KMS-11 (cell line): Measurements from ENCODE around the gene FOXO3B.
"Not testable (repeated sequence)": the region's sequence is repeated elsewhere in the genome, so short reads cannot be mapped to it uniquely, and the experiment has no call there.

ENCODE experiments used
- H2AFZ ChIP-seq: fragments of 200-600 bp; sonication (generic); 2 replicates; pipeline ENCODE4 v1.6.1; 2016; ENCODE audit warnings: antibody characterized with exemption, mixed run types, low read depth
- H3K27ac ChIP-seq: fragments of 200-600 bp; sonication (generic); 2 replicates; pipeline ENCODE4 v1.6.1; 2016; ENCODE audit warnings: mild to moderate bottlenecking, mixed run types
- H3K27me3 ChIP-seq: fragments of 200-600 bp; sonication (generic); 2 replicates; pipeline ENCODE4 v1.6.1; 2017; ENCODE audit warnings: mild to moderate bottlenecking, low read depth, mixed run types, moderate library complexity; ENCODE audit not compliant: insufficient read depth
- H3K36me3 ChIP-seq: fragments of 200-600 bp; sonication (generic); 2 replicates; pipeline ENCODE4 v1.6.1; 2017; ENCODE audit warnings: mild to moderate bottlenecking, mixed run types; ENCODE audit not compliant: insufficient read depth
- H3K4me1 ChIP-seq: fragments of 200-600 bp; sonication (generic); 2 replicates; pipeline ENCODE4 v1.6.1; 2016; ENCODE audit warnings: mild to moderate bottlenecking, low read depth, mixed run types; ENCODE audit not compliant: poor library complexity, severe bottlenecking
- H3K4me2 ChIP-seq: fragments of 200-600 bp; sonication (generic); 2 replicates; pipeline ENCODE4 v1.7.0; 2016; ENCODE audit warnings: mild to moderate bottlenecking, mixed run types
- H3K4me3 ChIP-seq: fragments of 200-600 bp; sonication (generic); IDR thresholded peaks from 2 replicates; pipeline ENCODE4 v1.6.1; 2017; ENCODE audit warnings: low read depth, low read length, mixed read lengths; ENCODE audit not compliant: insufficient read depth
- H3K79me2 ChIP-seq: fragments of 200-600 bp; sonication (generic); 2 replicates; pipeline ENCODE4 v1.6.1; 2016; ENCODE audit warnings: low read depth, mixed run types; ENCODE audit not compliant: insufficient read depth
- H3K9ac ChIP-seq: fragments of 200-600 bp; sonication (generic); 2 replicates; pipeline ENCODE4 v1.6.1; 2016; ENCODE audit warnings: mild to moderate bottlenecking, mixed run types
- H4K20me1 ChIP-seq: fragments of 200-600 bp; sonication (generic); 2 replicates; pipeline ENCODE4 v1.6.1; 2016; ENCODE audit warnings: mild to moderate bottlenecking, mixed run types; ENCODE audit not compliant: insufficient read depth
- CTCF ChIP-seq: fragments of 200-600 bp; sonication (generic); conservative IDR thresholded peaks from 2 replicates; pipeline ENCODE4 v1.6.1; 2017; ENCODE audit warnings: low read depth, mild to moderate bottlenecking, antibody characterized with exemption, low read length, moderate library complexity, mixed read lengths

The FOXO3B gene

GRCh38 chr17:18712354-18712999 is 30.4 kb upstream of the FOXO3B start:
- not testable (repeated sequence) for H3K27ac ChIP-seq, H3K4me1 ChIP-seq, H3K27me3 ChIP-seq, H3K4me3 ChIP-seq, H2AFZ ChIP-seq, H3K9ac ChIP-seq, H3K79me2 ChIP-seq, H3K4me2 ChIP-seq, H3K36me3 ChIP-seq, H4K20me1 ChIP-seq
- peak; percentile 19; the same call in 1 of the 2 replicates for TF ChIP-seq CTCF

- H4K20me1 ChIP-seq, H3K27me3 ChIP-seq, H3K27ac ChIP-seq, H3K4me3 ChIP-seq, H3K36me3 ChIP-seq, H2AFZ ChIP-seq, H3K9ac ChIP-seq, H3K79me2 ChIP-seq, H3K4me2 ChIP-seq, H3K4me1 ChIP-seq: not testable (repeated sequence)
Measured at GRCh38 chr17:18708215-18708614, 26.1 kb upstream of the FOXO3B start.

GRCh38 chr17:18705955-18706354 is 23.8 kb upstream of the FOXO3B start:
- not testable (repeated sequence) for H3K27me3 ChIP-seq, H3K27ac ChIP-seq, H4K20me1 ChIP-seq, H3K4me2 ChIP-seq, H3K4me1 ChIP-seq, H2AFZ ChIP-seq, H3K4me3 ChIP-seq, H3K36me3 ChIP-seq, H3K79me2 ChIP-seq, H3K9ac ChIP-seq

GRCh38 chr17:18698473-18699103 is 16.5 kb upstream of the FOXO3B start:
- H2AFZ ChIP-seq, result peak overlapping the region; percentile 64; the same call in 1 of the 2 replicates

GRCh38 chr17:18695143-18695542 is 13.0 kb upstream of the FOXO3B start:
- not testable (repeated sequence) for H3K27ac ChIP-seq, H3K4me2 ChIP-seq, H3K4me1 ChIP-seq, H3K4me3 ChIP-seq, H4K20me1 ChIP-seq, H3K79me2 ChIP-seq, H3K27me3 ChIP-seq, H3K36me3 ChIP-seq, H3K9ac ChIP-seq, H2AFZ ChIP-seq

More at GRCh38 chr17:18698473-18699103, 16.5 kb upstream of the FOXO3B start:
- not testable (repeated sequence) for H3K4me3 ChIP-seq, H3K27me3 ChIP-seq, H3K9ac ChIP-seq, H3K79me2 ChIP-seq, H3K27ac ChIP-seq, H4K20me1 ChIP-seq, H3K36me3 ChIP-seq, H3K4me1 ChIP-seq
- peak overlapping the region; percentile 29; the same call in 1 of the 2 replicates for H3K4me2 ChIP-seq

- not testable (repeated sequence) for H3K79me2 ChIP-seq, H4K20me1 ChIP-seq, H3K27ac ChIP-seq, H3K9ac ChIP-seq, H3K4me1 ChIP-seq, H3K4me2 ChIP-seq, H2AFZ ChIP-seq, H3K4me3 ChIP-seq, H3K36me3 ChIP-seq, H3K27me3 ChIP-seq
Measured at GRCh38 chr17:18682668-18683067, 554 bp upstream of the FOXO3B start.

- H3K36me3 ChIP-seq, H3K9ac ChIP-seq, H3K4me3 ChIP-seq, H3K4me1 ChIP-seq, H3K27ac ChIP-seq, H2AFZ ChIP-seq, H3K4me2 ChIP-seq, H3K27me3 ChIP-seq, H4K20me1 ChIP-seq, H3K79me2 ChIP-seq: not testable (repeated sequence)
Measured at GRCh38 chr17:18677381-18677780, 4.7 kb downstream of the FOXO3B start.

- H4K20me1 ChIP-seq, H3K4me1 ChIP-seq, H3K27ac ChIP-seq, H3K4me3 ChIP-seq, H3K36me3 ChIP-seq, H3K4me2 ChIP-seq, H2AFZ ChIP-seq, H3K79me2 ChIP-seq, H3K9ac ChIP-seq, H3K27me3 ChIP-seq: not testable (repeated sequence)
Measured at GRCh38 chr17:18676928-18677327, 5.2 kb downstream of the FOXO3B start.

GRCh38 chr17:18672395-18673227 is 9.5 kb downstream of the FOXO3B start:
- H3K4me3 ChIP-seq, H3K36me3 ChIP-seq: not testable (repeated sequence)

More at GRCh38 chr17:18672395-18673227, 9.5 kb downstream of the FOXO3B start:
- not testable (repeated sequence) for H3K4me1 ChIP-seq, H2AFZ ChIP-seq, H3K4me2 ChIP-seq, H4K20me1 ChIP-seq, H3K79me2 ChIP-seq, H3K27me3 ChIP-seq, H3K9ac ChIP-seq, H3K27ac ChIP-seq
